GM19193 (cell line): ENCODE results near the gene MYO9A.

ENCODE experiments used
- POLR2A ChIP-seq: IDR thresholded peaks from 4 replicates; pipeline ENCODE4 v1.6.1; 2011; ENCODE audit not compliant: insufficient read depth, insufficient read length; ENCODE audit errors: extremely low read depth

The MYO9A gene

GRCh38 chr15:71826196-71826595 lies 291.8 kb downstream of the MYO9A start:
- TF ChIP-seq POLR2A = no peak

- TF ChIP-seq POLR2A = no peak
Measured at GRCh38 chr15:71825021-71825730, 292.8 kb downstream of the MYO9A start.

- no peak for TF ChIP-seq POLR2A
Measured at GRCh38 chr15:71823801-71824200, 294.1 kb downstream of the MYO9A start.

GRCh38 chr15:71822890-71823630 lies 294.9 kb downstream of the MYO9A start:
- TF ChIP-seq POLR2A = no peak

- no peak for TF ChIP-seq POLR2A
Measured at GRCh38 chr15:71821547-71822129, 296.3 kb downstream of the MYO9A start.

GRCh38 chr15:71820127-71820526 lies 297.8 kb downstream of the MYO9A start:
- no peak for TF ChIP-seq POLR2A

- no peak for TF ChIP-seq POLR2A
Measured at GRCh38 chr15:71817351-71817750, 300.6 kb downstream of the MYO9A start.

- no peak for TF ChIP-seq POLR2A
Measured at GRCh38 chr15:71815301-71815700, 302.6 kb downstream of the MYO9A start.

- TF ChIP-seq POLR2A = no peak
Measured at GRCh38 chr15:71813723-71814470, 304.1 kb downstream of the MYO9A start.

- TF ChIP-seq POLR2A = no peak
Measured at GRCh38 chr15:71812966-71813722, 304.8 kb downstream of the MYO9A start.

GRCh38 chr15:71811752-71812735 lies 305.9 kb downstream of the MYO9A start:
- no peak for TF ChIP-seq POLR2A

GRCh38 chr15:71811036-71811736 lies 306.8 kb downstream of the MYO9A start:
- TF ChIP-seq POLR2A = no peak
